GM21360 (cell line): ENCODE measurements around the gene PPIA.
"Not testable (repeated sequence)": the region's sequence is repeated elsewhere in the genome, so short reads cannot be mapped to it uniquely, and the experiment has no call there.

Source experiments
- ATAC-seq: cut with Tn5 transposase; IDR thresholded peaks from one replicate; pipeline ENCODE4 v1.9.1; 2021; ENCODE audit warnings: mild to moderate bottlenecking, moderate library complexity; ENCODE audit not compliant: unreplicated experiment

Gene PPIA

DNA sequence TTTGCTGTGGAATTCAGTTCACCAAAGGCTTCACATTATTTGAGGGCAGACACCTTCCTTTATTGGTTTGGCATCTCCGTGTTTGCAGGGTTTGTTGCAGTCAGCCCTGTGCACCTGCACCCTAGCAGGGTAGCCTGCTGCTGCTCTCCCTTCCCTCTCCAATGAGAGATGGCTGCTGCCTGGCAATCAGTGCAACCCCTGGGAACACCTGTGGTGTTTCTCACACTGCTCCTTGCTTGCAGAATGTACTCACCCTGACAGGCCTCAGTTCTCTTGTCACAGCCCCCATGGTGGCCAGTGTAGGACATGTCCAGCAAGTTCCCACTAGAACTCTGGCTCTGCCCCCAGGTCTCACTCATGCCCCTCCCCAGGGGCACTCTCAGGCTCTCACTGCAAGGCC is 12.1 kb upstream of the PPIA start:
- no peak for ATAC-seq

GRCh38 chr7:44785218-44785617 is 11.3 kb upstream of the PPIA start:
- not testable (repeated sequence) for ATAC-seq

- ATAC-seq: no peak
Observed at GRCh38 chr7:44787041-44787440, 9.4 kb upstream of the PPIA start.

DNA sequence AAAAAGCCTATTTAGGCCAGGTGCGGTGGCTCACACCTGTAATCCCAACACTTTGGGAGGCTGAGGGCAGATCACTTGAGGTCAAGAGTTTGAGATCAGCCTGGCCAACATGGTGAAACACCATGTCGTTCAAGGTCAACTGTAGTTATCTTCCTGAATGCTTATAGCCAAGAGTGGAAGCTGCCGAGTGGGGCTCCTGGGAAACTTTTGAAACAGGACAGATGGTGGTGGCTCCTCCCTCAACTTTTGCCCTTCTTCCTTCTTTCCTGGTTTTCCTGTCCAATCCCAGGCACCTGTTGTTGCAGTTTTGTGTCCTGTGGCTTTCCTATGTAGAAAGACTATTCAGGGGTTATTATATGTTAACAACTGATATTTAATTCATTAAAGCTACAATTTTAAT is 8.7 kb upstream of the PPIA start:
- no peak for ATAC-seq

GRCh38 chr7:44789990-44790389 is 6.5 kb upstream of the PPIA start:
- ATAC-seq: no peak

DNA sequence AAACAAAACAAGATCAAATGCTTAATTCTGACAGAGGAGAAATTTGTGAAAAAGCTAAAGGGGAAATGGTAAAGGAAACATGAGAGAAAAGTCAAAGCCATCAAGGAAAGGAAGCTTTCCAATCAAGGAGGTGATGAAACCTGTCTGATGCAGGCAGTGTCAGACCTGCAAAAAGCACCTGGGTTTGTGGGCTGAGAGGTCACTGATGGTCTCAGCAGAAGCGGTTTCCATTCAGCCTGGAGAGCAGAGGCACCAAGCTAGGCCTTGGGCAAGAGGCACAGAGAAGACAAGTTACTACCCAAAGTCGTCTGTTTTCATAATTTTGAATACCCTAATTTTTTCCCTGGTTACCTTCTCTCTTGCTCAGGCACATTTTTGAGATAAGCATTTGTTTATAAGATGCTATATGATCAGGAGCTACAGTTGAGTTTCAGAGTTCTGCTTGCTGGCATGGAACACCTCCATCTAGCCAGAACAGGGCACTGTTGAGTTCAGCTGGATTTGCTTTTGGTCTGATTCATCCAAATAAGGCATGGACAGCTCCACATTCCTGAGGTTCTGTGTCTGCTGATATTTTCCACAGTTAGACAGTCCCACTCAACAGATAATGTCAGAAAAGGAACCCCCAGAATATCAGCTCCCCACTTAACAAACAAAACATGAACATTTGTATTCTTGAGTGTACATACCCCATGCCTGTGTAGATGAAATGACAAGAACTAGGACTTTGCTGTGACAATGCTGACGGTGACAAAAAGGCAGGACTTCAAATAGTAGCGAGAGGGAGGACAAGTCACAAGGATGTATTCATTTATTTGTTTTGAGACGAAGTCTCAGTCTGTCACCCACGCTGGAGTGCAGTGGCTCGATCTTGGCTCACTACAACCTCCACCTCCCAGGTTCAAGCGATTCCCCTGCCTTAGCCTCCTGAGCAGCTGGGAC is 4.9 kb upstream of the PPIA start:
- no peak for ATAC-seq

DNA sequence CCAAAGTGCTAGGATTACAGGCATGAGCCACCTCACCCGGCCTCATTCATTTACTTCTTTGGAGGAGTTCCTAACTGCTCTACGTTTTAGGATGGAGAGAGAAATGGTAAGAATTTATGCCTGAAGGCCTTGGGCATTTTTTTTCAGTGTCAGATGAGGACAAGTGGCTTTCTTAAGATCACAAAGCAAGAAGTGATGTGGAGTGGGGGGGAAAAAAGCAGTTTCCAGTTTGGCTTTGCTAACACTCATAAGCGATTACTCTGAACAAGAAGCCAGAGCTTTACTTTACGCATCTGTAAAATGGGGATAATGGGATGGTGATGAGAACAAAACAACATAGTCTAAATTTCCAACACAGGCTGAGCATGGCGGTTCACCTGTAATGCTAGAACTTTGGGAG is 2.6 kb upstream of the PPIA start:
- no peak for ATAC-seq

GRCh38 chr7:44794331-44794730 is 2.1 kb upstream of the PPIA start:
- no peak for ATAC-seq

DNA sequence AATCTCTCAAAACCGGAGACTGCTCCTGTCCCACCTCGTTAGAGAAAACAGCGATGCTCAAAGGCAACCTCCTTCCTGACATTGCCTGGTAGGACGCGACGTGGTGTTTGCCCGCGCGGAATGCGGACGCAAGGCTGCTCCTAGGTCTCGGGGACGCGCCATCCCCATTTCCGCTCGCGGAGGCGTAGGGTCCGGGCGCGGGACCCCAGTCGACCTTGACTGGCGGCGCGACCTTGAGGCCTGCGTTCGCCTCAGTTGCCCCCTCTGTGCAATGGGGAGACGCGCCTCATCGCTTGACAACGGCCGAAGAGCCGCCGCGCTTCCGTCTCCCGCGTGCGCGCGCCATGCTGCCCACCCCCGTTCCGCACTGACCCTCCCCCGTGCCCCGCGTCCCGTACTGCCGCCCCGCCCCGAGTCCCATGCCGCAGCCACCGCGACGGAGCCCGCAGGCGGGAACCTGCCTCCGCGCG is 412 bp upstream of the PPIA start:
- peak; percentile 17 for ATAC-seq

DNA sequence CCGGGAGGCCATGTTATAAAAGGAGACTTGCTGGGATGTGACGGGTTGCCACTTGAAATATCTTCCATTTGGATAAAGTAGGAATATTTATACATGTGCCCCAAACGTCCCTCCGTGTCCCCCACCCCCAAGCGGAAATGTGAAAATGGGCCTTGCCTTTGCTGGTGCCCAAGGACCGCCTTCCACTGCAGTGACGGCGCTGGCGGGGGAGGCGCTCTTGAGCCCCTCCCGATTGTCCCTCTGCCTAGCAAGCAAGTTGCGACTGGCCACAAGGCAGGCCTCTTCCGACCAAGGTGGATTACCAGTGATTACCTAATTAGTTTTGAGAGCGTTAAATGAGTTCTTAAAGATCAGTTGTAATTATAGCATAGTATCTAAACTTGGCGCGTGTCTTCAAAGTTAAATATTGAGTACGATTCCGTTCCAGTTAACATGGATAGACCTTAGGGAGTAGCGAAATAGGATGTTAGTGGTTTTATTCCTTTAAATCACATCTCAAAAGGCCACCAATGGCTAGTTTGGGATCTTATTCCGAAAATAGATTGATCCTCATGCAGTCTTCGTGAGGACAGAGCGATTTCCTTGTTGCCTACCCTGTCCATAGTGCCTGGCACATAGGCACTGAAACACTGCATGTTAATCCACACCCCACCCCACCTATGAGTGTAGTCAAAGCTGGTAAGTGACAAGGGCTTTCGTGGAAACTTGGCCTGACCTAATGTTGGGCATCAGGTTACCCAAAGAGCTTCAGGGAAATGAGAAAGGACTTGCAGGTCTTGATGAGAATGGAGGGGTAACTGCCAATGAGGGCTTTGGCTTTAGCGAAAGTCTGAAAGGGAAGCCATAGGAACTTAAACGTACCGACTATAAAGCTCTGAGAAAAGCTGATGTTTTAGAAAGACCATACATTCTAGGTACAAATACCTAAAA is 1.1 kb downstream of the PPIA start:
- peak; percentile 43 for ATAC-seq

DNA sequence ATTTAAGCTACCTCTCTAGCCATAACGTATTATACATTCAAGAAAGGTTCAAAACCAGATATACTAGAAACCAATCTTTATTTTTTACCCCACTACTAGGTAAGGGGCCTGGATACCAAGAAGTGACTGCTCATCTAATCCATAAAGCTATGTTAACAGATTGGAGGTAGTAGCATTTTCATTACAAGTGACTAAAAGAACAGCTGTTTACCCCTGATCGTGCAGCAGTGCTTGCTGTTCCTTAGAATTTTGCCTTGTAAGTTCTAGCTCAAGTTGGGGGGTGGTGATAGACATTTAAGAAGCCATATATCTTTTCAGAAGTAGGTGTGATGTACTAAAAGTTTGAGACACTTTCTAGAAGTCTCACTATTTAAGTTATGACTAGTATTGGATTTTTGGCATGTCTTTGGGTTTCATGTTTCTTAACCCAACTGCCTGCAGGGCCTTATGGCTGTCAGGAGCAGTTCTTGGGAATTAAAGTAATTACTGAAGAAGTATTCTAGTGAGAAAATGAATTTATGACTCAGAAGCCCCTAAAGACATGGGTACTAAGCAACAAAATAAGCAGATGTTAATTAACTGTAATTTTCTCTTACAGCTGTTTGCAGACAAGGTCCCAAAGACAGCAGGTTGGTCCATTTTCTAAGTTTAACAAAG is 2.3 kb downstream of the PPIA start:
- no peak for ATAC-seq

DNA sequence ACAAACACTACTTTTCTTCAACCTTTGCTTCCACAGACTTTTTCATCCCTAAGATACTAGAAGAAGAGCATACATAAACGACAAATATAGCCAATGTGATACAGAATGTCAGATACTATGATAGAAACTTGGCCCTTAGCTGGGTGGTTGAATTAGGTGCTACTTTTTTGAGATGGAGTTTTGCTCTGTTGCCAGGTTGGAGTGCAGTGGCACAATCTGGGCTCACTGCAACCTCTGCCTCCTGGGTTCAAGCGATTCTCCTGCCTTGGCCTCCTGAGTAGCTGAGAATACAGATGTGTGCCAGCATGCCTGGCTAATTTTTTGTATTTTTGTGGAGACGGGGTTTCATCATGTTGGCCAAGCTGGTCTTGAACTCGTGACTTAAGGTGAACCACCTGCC is 3.5 kb downstream of the PPIA start:
- no peak for ATAC-seq

- ATAC-seq: no peak
Observed at GRCh38 chr7:44801890-44802289, 5.4 kb downstream of the PPIA start.

DNA sequence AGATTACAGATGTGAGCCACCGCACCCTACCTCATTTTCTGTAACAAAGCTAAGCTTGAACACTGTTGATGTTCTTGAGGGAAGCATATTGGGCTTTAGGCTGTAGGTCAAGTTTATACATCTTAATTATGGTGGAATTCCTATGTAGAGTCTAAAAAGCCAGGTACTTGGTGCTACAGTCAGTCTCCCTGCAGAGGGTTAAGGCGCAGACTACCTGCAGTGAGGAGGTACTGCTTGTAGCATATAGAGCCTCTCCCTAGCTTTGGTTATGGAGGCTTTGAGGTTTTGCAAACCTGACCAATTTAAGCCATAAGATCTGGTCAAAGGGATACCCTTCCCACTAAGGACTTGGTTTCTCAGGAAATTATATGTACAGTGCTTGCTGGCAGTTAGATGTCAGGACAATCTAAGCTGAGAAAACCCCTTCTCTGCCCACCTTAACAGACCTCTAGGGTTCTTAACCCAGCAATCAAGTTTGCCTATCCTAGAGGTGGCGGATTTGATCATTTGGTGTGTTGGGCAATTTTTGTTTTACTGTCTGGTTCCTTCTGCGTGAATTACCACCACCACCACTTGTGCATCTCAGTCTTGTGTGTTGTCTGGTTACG is 6.0 kb downstream of the PPIA start:
- no peak for ATAC-seq

GRCh38 chr7:44803828-44804519 is 7.5 kb downstream of the PPIA start:
- ATAC-seq: not testable (repeated sequence)

DNA sequence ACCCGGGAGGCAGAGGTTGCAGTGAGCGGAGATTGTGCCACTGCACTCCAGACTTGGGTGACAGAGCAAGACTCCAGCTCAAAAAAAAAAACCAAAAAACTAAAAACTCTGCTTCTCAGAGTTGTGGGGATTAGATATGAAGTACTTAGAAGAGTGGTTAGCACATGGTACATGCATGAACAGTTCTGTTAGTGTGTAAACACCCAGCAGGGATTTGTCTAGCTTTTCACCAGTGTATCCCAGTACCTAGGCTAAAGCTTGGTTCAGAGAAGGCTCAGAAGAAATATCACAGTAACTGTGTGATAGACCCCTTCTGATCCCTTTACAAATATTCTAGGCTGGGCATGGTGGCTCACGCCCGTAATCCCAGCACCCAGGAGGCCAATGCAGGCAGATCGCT is 9.5 kb downstream of the PPIA start:
- ATAC-seq: no peak

- ATAC-seq: no peak
Observed at GRCh38 chr7:44808914-44809393, 12.5 kb downstream of the PPIA start.

- no peak for ATAC-seq
Observed at GRCh38 chr7:44811093-44811492, 14.6 kb downstream of the PPIA start.

DNA sequence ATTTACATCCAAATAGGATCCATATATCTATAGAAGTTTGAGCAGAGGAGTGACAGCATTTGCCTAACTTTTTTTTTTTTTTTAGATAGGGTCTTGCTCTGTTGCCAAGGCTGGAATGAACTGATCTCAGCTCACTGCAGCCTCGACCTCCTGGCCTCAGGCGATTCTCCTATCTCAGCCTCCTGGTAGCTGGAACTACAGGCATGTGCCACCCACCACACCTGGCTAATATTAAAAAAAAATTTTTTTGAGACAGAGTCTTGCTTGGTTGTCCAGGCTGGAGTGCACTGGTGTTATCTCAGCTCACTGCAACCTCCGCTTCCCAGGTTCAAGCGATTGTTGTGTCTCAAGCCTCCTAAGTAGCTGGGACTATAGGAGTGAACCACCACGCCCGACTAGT is 15.1 kb downstream of the PPIA start:
- no peak for ATAC-seq

- no peak for ATAC-seq
Observed at GRCh38 chr7:44814919-44815318, 18.4 kb downstream of the PPIA start.
